Large intestine (tissue), 12 donors: ENCODE measurements around the gene UBE2N. TPM values are rescaled to one million over a fixed set of nuclear protein-coding genes. Genes with fewer than 3 reads are reported as not detected.

ENCODE experiments used
- DNase-seq, 2 donors: peaks; one replicate each; pipeline versions ENCODE4 v3.0.0 to v3.0.0-alpha.2; 2013
- H3K27ac ChIP-seq: one replicate; pipeline ENCODE4 v1.5.1; 2013; ENCODE audit warnings: low read length
- H3K27me3 ChIP-seq: 2 replicates; pipeline ENCODE4 v1.6.1; 2013; ENCODE audit warnings: low read length; ENCODE audit not compliant: control insufficient read depth, insufficient read depth
- H3K36me3 ChIP-seq: 2 replicates; pipeline ENCODE4 v1.6.1; 2013; ENCODE audit warnings: low read length; ENCODE audit not compliant: control insufficient read depth, insufficient read depth
- H3K4me1 ChIP-seq: one replicate; pipeline ENCODE4 v1.6.1; 2013; ENCODE audit warnings: low read length; ENCODE audit not compliant: control insufficient read depth, insufficient read depth
- H3K4me3 ChIP-seq: one replicate; pipeline ENCODE4 v1.5.1; 2013; ENCODE audit warnings: low read length
- H3K9me3 ChIP-seq: one replicate; pipeline ENCODE4 v1.6.1; 2013; ENCODE audit warnings: mild to moderate bottlenecking, low read depth, low read length, moderate library complexity; ENCODE audit not compliant: control insufficient read depth
- WGBS: methylation state at CpG from one replicate; pipeline ENCODE4 v1.1.5; 2013; ENCODE audit warnings: low lambda C conversion rate; ENCODE audit not compliant: insufficient coverage; 5-methylcytosine and 5-hydroxymethylcytosine counted together
- long read RNA-seq, 11 donors: transcript quantifications; one replicate each; lab custom pipeline, GENCODE V29; 2026
- polyA plus RNA-seq: library from polyadenylated mRNA; unstranded; fragments of 120-200 nt; gene quantifications from one replicate; pipeline ENCODE4 v1.2.1, GENCODE V29; 2013

Gene UBE2N
- 102 TPM for polyA plus RNA-seq
- long read RNA-seq, donor 1, full-length matches to known transcripts = 24 of 24 reads
- long read RNA-seq, donor 1, partial matches to known transcripts = 0 of 24 reads
- long read RNA-seq, donor 1, other reads (novel, unspliced or antisense) = 0 of 24 reads
- long read RNA-seq, donor 2, full-length matches to known transcripts = 55 of 68 reads
- long read RNA-seq, donor 2, partial matches to known transcripts = 13 of 68 reads
- long read RNA-seq, donor 2, other reads (novel, unspliced or antisense) = 0 of 68 reads
- long read RNA-seq, donor 3 = 0 reads
- long read RNA-seq, donor 4, full-length matches to known transcripts = 9 of 9 reads
- long read RNA-seq, donor 4, partial matches to known transcripts = 0 of 9 reads
- long read RNA-seq, donor 4, other reads (novel, unspliced or antisense) = 0 of 9 reads
- long read RNA-seq, donor 5, full-length matches to known transcripts = 27 of 27 reads
- long read RNA-seq, donor 5, partial matches to known transcripts = 0 of 27 reads
- long read RNA-seq, donor 5, other reads (novel, unspliced or antisense) = 0 of 27 reads
- long read RNA-seq, donor 6, full-length matches to known transcripts = 35 of 35 reads
- long read RNA-seq, donor 6, partial matches to known transcripts = 0 of 35 reads
- long read RNA-seq, donor 6, other reads (novel, unspliced or antisense) = 0 of 35 reads
- long read RNA-seq, donor 7, full-length matches to known transcripts = 21 of 29 reads
- long read RNA-seq, donor 7, partial matches to known transcripts = 8 of 29 reads
- long read RNA-seq, donor 7, other reads (novel, unspliced or antisense) = 0 of 29 reads
- long read RNA-seq, donor 8, full-length matches to known transcripts = 48 of 65 reads
- long read RNA-seq, donor 8, partial matches to known transcripts = 17 of 65 reads
- long read RNA-seq, donor 8, other reads (novel, unspliced or antisense) = 0 of 65 reads
- long read RNA-seq, donor 9, full-length matches to known transcripts = 47 of 47 reads
- long read RNA-seq, donor 9, partial matches to known transcripts = 0 of 47 reads
- long read RNA-seq, donor 9, other reads (novel, unspliced or antisense) = 0 of 47 reads
- long read RNA-seq, donor 10, full-length matches to known transcripts = 65 of 65 reads
- long read RNA-seq, donor 10, partial matches to known transcripts = 0 of 65 reads
- long read RNA-seq, donor 10, other reads (novel, unspliced or antisense) = 0 of 65 reads
- long read RNA-seq, donor 11, full-length matches to known transcripts = 42 of 42 reads
- long read RNA-seq, donor 11, partial matches to known transcripts = 0 of 42 reads
- long read RNA-seq, donor 11, other reads (novel, unspliced or antisense) = 0 of 42 reads

GRCh38 chr12:93441617-93442410 lies at the start of gene UBE2N:
Gene UBE2N, minus strand, starts transcription at chr12:93441947. Its CDS starts 63 bp downstream, at chr12:93441884.
- Histone ChIP-seq H3K27ac (peak within 1 kb of the TSS; percentile 90), H3K4me1 (peaks cover 14% of the 10 kb centered on the region), H3K4me3 (peak within 1 kb of the TSS; percentile 76), H3K9me3 (no peaks in the 10 kb centered on the region), H3K36me3 (no peaks in the 10 kb centered on the region), H3K27me3 (no peaks in the 10 kb centered on the region)
- peak; percentile 95 to 98 for DNase-seq
- WGBS = no CpG with 5 or more reads among the region's 105 CpGs

- peaks cover 67% of the 10 kb centered on the region for H3K36me3 ChIP-seq
- H3K9me3 ChIP-seq = no peaks in the 10 kb centered on the region
- H3K27ac ChIP-seq = no peak overlapping the region
- no CpG with 5 or more reads among the region's 8 CpGs for WGBS
- no peaks in the 10 kb centered on the region for H3K27me3 ChIP-seq
- H3K4me3 ChIP-seq = no peak overlapping the region
- H3K4me1 ChIP-seq = no peaks in the 10 kb centered on the region
- DNase-seq = no peak
Measured at GRCh38 chr12:93484315-93484981, 42.7 kb upstream of the UBE2N start.

GRCh38 chr12:93483151-93483807 lies 41.5 kb upstream of the UBE2N start:
- no peak overlapping the region for H3K4me3 ChIP-seq
- DNase-seq = no peak
- H3K27me3 ChIP-seq = no peaks in the 10 kb centered on the region
- WGBS = 80% methylated on average over 1 of the region's 4 CpGs
- H3K36me3 ChIP-seq = peaks cover 61% of the 10 kb centered on the region
- no peak overlapping the region for H3K27ac ChIP-seq
- H3K9me3 ChIP-seq = no peaks in the 10 kb centered on the region
- H3K4me1 ChIP-seq = no peaks in the 10 kb centered on the region

- no peaks in the 10 kb centered on the region for H3K4me1 ChIP-seq
- no peaks in the 10 kb centered on the region for H3K27me3 ChIP-seq
- WGBS = no CpG with 5 or more reads among the region's 5 CpGs
- no peak overlapping the region for H3K27ac ChIP-seq
- no peak overlapping the region for H3K4me3 ChIP-seq
- no peak for DNase-seq
- peaks cover 61% of the 10 kb centered on the region for H3K36me3 ChIP-seq
- H3K9me3 ChIP-seq = no peaks in the 10 kb centered on the region
Measured at GRCh38 chr12:93482721-93483120, 41.0 kb upstream of the UBE2N start.

- no peak for DNase-seq
- Histone ChIP-seq H3K9me3 (no peaks in the 10 kb centered on the region), H3K27me3 (no peaks in the 10 kb centered on the region), H3K4me1 (no peaks in the 10 kb centered on the region), H3K27ac (no peak overlapping the region), H3K36me3 (peaks cover 50% of the 10 kb centered on the region), H3K4me3 (no peak overlapping the region)
Measured at GRCh38 chr12:93476555-93476954, 34.8 kb upstream of the UBE2N start.

GRCh38 chr12:93469386-93469785 lies 27.6 kb upstream of the UBE2N start:
- H3K4me1 ChIP-seq = peaks cover 10% of the 10 kb centered on the region
- no peaks in the 10 kb centered on the region for H3K27me3 ChIP-seq
- H3K36me3 ChIP-seq = peaks cover 14% of the 10 kb centered on the region
- H3K27ac ChIP-seq = no peak overlapping the region
- no peak for DNase-seq
- no peaks in the 10 kb centered on the region for H3K9me3 ChIP-seq
- H3K4me3 ChIP-seq = no peak overlapping the region

- WGBS = no CpG with 5 or more reads among the region's 7 CpGs
- H3K4me1 ChIP-seq = peaks cover 10% of the 10 kb centered on the region
- peaks cover 9% of the 10 kb centered on the region for H3K36me3 ChIP-seq
- no peaks in the 10 kb centered on the region for H3K9me3 ChIP-seq
- H3K27me3 ChIP-seq = no peaks in the 10 kb centered on the region
- H3K27ac ChIP-seq = peak overlapping the region; percentile 87
- DNase-seq = no peak
- H3K4me3 ChIP-seq = peak overlapping the region; percentile 71
Measured at GRCh38 chr12:93468008-93468371, 26.2 kb upstream of the UBE2N start.

- peak; percentile 85 to 97 for DNase-seq
- Histone ChIP-seq H3K27ac (peak within 1 kb of the TSS; percentile 87), H3K4me1 (peaks cover 10% of the 10 kb centered on the region), H3K27me3 (no peaks in the 10 kb centered on the region), H3K4me3 (peak within 1 kb of the TSS; percentile 71), H3K9me3 (no peaks in the 10 kb centered on the region), H3K36me3 (peaks cover 9% of the 10 kb centered on the region)
- no CpG with 5 or more reads among the region's 36 CpGs for WGBS
Measured at GRCh38 chr12:93467351-93468007, 25.7 kb upstream of the UBE2N start, which contains the start of gene MRPL42. Gene MRPL42, plus strand, starts transcription at chr12:93467514. Its CDS starts 1,772 bp downstream, at chr12:93469286.
